Panc1 (cell line): ENCODE data around the gene FBXW8. TPM values are rescaled to one million over a fixed set of nuclear protein-coding genes. Genes with fewer than 3 reads are reported as not detected.

Experiments
- ATAC-seq: fragments of 200-7000 bp; cut with Tn5 transposase; 2 replicates; pipeline ENCODE4 v1.9.1; 2020; ENCODE audit warnings: mild to moderate bottlenecking, moderate library complexity
- BruUV-seq: library from RNA; stranded (reverse); fragments of 400-500 nt; replicated peaks from 2 replicates; lab custom pipeline; 2021; lab: Mats Ljungman, UMichigan
- CTCF ChIA-PET: fragments of 300-600 bp; sonication (Branson Sonifier 250); formaldehyde crosslinking; loops from one replicate; lab custom pipeline; 2022; ENCODE audit warnings: antibody characterized with exemption; lab: Charles Lee
- POLR2A ChIA-PET: fragments of 300-600 bp; sonication (Branson Sonifier 250); formaldehyde crosslinking; loops from one replicate; lab custom pipeline; 2022; ENCODE audit warnings: antibody characterized with exemption; lab: Charles Lee
- DNase-seq: peaks from one replicate; pipeline ENCODE4 v3.0.0-alpha.2; 2010; ENCODE audit warnings: low read depth, low spot score
- H3K27ac ChIP-seq: 2 replicates; pipeline ENCODE4 v1.5.1; 2011; ENCODE audit warnings: mild to moderate bottlenecking, low read length, inconsistent platforms
- H3K27me3 ChIP-seq: fragments of 200-500 bp; sonication (Bioruptor generic); 2 replicates; pipeline ENCODE4 v1.6.0; 2014; ENCODE audit warnings: low read length, inconsistent platforms; ENCODE audit not compliant: control insufficient read depth, insufficient read depth
- H3K36me3 ChIP-seq: fragments of 200-500 bp; sonication (Bioruptor generic); 2 replicates; pipeline ENCODE4 v1.5.1; 2014; ENCODE audit warnings: inconsistent platforms, mild to moderate bottlenecking, low read length, moderate library complexity; ENCODE audit not compliant: control insufficient read depth, insufficient read depth
- H3K4me1 ChIP-seq: 2 replicates; pipeline ENCODE4 v1.5.1; 2011; ENCODE audit warnings: inconsistent platforms, mild to moderate bottlenecking, low read length, moderate library complexity; ENCODE audit not compliant: control insufficient read depth, insufficient read depth
- H3K4me3 ChIP-seq, 2 experiments: 2 replicates each; pipeline ENCODE4 v1.5.1; 2011 to 2012; ENCODE audit warnings: low read depth in 2 of 2, low read length in 2 of 2, mild to moderate bottlenecking in 2 of 2, inconsistent platforms in 1 of 2, moderate library complexity in 1 of 2
- H3K9me3 ChIP-seq: fragments of 200-500 bp; sonication (Bioruptor generic); 2 replicates; pipeline ENCODE4 v1.5.1; 2014; ENCODE audit warnings: low read depth, mild to moderate bottlenecking, inconsistent platforms, low read length, moderate library complexity; ENCODE audit not compliant: control insufficient read depth, insufficient read depth
- CTCF ChIP-seq: fragments of 450-650 bp; IDR thresholded peaks from 2 replicates; pipeline ENCODE4 v1.5.1; 2017; ENCODE audit warnings: mild to moderate bottlenecking
- POLR2AphosphoS5 ChIP-seq: IDR thresholded peaks from 2 replicates; pipeline ENCODE4 v1.6.1; 2012; ENCODE audit warnings: mild to moderate bottlenecking, low read depth, low read length, moderate library complexity
- REST ChIP-seq, 2 experiments: IDR thresholded peaks; 2 replicates each; pipeline ENCODE4 v1.6.1; 2011 to 2012; ENCODE audit warnings: low read depth in 2 of 2, control low read depth in 1 of 2, low read length in 1 of 2, mild to moderate bottlenecking in 1 of 2, moderate library complexity in 1 of 2; ENCODE audit not compliant: insufficient read depth in 1 of 2
- SIN3A ChIP-seq: IDR thresholded peaks from 2 replicates; pipeline ENCODE4 v1.6.1; 2012; ENCODE audit warnings: low read depth, mild to moderate bottlenecking, low read length, moderate library complexity, borderline replicate concordance; ENCODE audit not compliant: insufficient read depth
- TCF7L2 ChIP-seq: IDR thresholded peaks from 2 replicates; pipeline ENCODE4 v1.6.1; 2011; ENCODE audit warnings: mild to moderate bottlenecking, low read depth, low read length, inconsistent platforms
- in situ Hi-C: cut with HindIII; loops from 2 replicates; pipeline ENCODE4 v1.10.0; 2016; ENCODE audit warnings: low sequenced_read_pairs, low pct_unique_long_range_greater_than_20kb
- intact Hi-C: fragments of 100-400 bp; cut with micrococcal nuclease; formaldehyde crosslinking; loops from one replicate; pipeline ENCODE4 v1.10.0; 2022; ENCODE audit not compliant: unreplicated experiment
- total RNA-seq: library from RNA; stranded (reverse); gene quantifications from one replicate; pipeline ENCODE4 v1.2.1, GENCODE V29; 2021; ENCODE audit not compliant: unreplicated experiment

FBXW8 gene
- total RNA-seq, 1 experiment from 2014 or later = 18.0 TPM

- intact Hi-C loops = no loop called here
- in situ Hi-C loops = no loop called here
- no peak for DNase-seq
- H3K4me1 ChIP-seq = no peaks in the 10 kb centered on the region
- no peak for ATAC-seq
- TF ChIP-seq POLR2AphosphoS5 (no peak), CTCF (no peak), REST (IDR thresholded peaks at IDR 0.05; ENCODE audit: insufficient read depth in 1 of 2, low read depth in 2 of 2, low read length in 1 of 2) (no peak), SIN3A (no peak), TCF7L2 (no peak)
- no peak overlapping the region for H3K4me3 ChIP-seq
- no peaks in the 10 kb centered on the region for H3K36me3 ChIP-seq
- H3K9me3 ChIP-seq = no peaks in the 10 kb centered on the region
- POLR2A ChIA-PET = no interaction called here
- no peak overlapping the region for H3K27ac ChIP-seq
- no peaks in the 10 kb centered on the region for H3K27me3 ChIP-seq
- BruUV-seq = no TSS peak
- CTCF ChIA-PET = no interaction called here
Measured at GRCh38 chr12:117034249-117034648, 123.5 kb downstream of the FBXW8 start.

- ATAC-seq = no peak
- in situ Hi-C loops = no loop called here
- Histone ChIP-seq H3K27ac (no peak overlapping the region), H3K27me3 (no peaks in the 10 kb centered on the region), H3K9me3 (no peaks in the 10 kb centered on the region), H3K36me3 (no peaks in the 10 kb centered on the region), H3K4me3 (no peak overlapping the region), H3K4me1 (no peaks in the 10 kb centered on the region)
- TF ChIP-seq POLR2AphosphoS5 = no peak
- TF ChIP-seq CTCF = no peak
- no peak for TF ChIP-seq TCF7L2
- TF ChIP-seq REST (IDR thresholded peaks at IDR 0.05; ENCODE audit: insufficient read depth in 1 of 2, low read depth in 2 of 2, low read length in 1 of 2) = no peak
- ChIA-PET CTCF (no interaction called here), POLR2A (no interaction called here)
- BruUV-seq = no TSS peak
- no peak for DNase-seq
- intact Hi-C loops = no loop called here
Measured at GRCh38 chr12:117034701-117035151, 124.0 kb downstream of the FBXW8 start.
